Ascending aorta (tissue), 2 donors: ENCODE data around the gene ZNF675. TPM values are rescaled to one million over a fixed set of nuclear protein-coding genes. Genes with fewer than 3 reads are reported as not detected.
"Not testable (repeated sequence)": the region's sequence is repeated elsewhere in the genome, so short reads cannot be mapped to it uniquely, and the experiment has no call there.

ENCODE experiments used
- DNase-seq, 2 donors: peaks; one replicate each; pipeline ENCODE4 v3.0.0-alpha.2; 2019; ENCODE audit warnings: low spot score in 2 of 2
- H3K27ac ChIP-seq, 2 donors: fragments of 200-600 bp; sonication (generic); one replicate each; pipeline ENCODE4 v1.5.1; 2016 to 2017; ENCODE audit warnings: mild to moderate bottlenecking in 1 of 2
- H3K27me3 ChIP-seq: fragments of 200-600 bp; sonication (generic); one replicate; pipeline ENCODE4 v1.5.1; 2017
- H3K36me3 ChIP-seq, 2 donors: fragments of 200-600 bp; sonication (generic); one replicate each; pipeline ENCODE4 v1.5.1; 2016
- H3K4me1 ChIP-seq, 2 donors: fragments of 200-600 bp; sonication (generic); one replicate each; pipeline ENCODE4 v1.5.1; 2016 to 2017; ENCODE audit warnings: mild to moderate bottlenecking in 1 of 2
- H3K4me3 ChIP-seq, 2 donors: fragments of 200-600 bp; sonication (generic); one replicate each; pipeline ENCODE4 v1.5.1; 2016 to 2017; ENCODE audit warnings: mild to moderate bottlenecking in 1 of 2
- H3K9me3 ChIP-seq, 2 donors: fragments of 200-600 bp; sonication (generic); one replicate each; pipeline ENCODE4 v1.5.1; 2016
- intact Hi-C: fragments of 100-400 bp; cut with DNase I; formaldehyde crosslinking; loops from one replicate; pipeline ENCODE4 v1.15.1; 2023
- total RNA-seq: library from RNA; depleted of rRNA; stranded (reverse); fragments of >200 nt; gene quantifications from one replicate; pipeline ENCODE4 v1.1.0, GENCODE V29; 2016
- TF ChIP-seq, protein P1 (sequence below), 3 experiments: fragments of 200-600 bp in 2 of 3; fragments of 450-650 bp in 1 of 3; sonication (generic) in 2 of 3; IDR thresholded peaks; one replicate each; pipeline ENCODE4 v1.5.1; 2016 to 2019; ENCODE audit warnings: antibody characterized with exemption in 3 of 3, mild to moderate bottlenecking in 1 of 3, moderate library complexity in 1 of 3

The ZNF675 gene
- 7.8 TPM for total RNA-seq

DNA sequence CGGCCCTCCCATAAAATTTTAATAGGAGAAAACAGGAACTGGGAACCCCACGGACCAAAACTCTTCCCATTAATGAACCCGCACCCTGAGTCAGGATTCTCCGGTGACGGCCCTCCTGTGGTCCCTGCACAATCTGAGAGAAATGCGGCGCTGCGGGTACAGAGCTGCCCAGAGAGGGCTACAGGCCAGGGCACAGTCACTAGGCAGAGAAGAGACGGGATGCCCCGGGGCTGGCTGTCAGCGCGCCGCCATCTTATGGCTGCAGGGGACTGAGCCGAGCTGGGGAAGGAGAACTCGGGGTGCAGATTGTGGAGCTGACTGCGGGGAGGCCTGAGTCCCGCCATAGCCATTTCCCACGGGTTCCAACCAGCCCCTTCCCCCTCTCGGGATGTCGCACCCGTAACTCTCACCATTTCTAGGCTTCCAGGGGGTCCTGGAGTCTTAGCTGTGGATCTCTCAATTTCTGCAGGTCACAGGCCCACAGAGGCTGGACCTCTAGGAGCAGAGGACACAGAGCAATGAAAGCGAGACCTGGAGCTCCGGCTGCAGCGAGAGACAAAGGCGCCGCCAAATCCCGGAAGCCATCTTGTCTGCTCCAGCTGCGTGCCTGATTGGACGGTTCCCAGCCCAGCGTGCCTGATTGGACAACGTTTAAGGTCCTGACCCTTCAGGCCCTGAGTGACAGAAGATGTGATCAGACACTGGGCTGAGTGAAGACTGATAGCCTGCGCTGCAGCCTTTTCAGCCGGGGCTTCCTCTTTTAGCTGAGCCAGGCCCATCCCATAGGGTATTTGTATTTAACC, at the start of gene ZNF675:
TSS of gene ZNF675 (minus strand) at position 592 of the 803 bp plus-strand sequence. CDS start at position 413, 179 bp downstream.
- H3K27ac ChIP-seq: peak within 1 kb of the TSS; percentile 68 to 74

DNA sequence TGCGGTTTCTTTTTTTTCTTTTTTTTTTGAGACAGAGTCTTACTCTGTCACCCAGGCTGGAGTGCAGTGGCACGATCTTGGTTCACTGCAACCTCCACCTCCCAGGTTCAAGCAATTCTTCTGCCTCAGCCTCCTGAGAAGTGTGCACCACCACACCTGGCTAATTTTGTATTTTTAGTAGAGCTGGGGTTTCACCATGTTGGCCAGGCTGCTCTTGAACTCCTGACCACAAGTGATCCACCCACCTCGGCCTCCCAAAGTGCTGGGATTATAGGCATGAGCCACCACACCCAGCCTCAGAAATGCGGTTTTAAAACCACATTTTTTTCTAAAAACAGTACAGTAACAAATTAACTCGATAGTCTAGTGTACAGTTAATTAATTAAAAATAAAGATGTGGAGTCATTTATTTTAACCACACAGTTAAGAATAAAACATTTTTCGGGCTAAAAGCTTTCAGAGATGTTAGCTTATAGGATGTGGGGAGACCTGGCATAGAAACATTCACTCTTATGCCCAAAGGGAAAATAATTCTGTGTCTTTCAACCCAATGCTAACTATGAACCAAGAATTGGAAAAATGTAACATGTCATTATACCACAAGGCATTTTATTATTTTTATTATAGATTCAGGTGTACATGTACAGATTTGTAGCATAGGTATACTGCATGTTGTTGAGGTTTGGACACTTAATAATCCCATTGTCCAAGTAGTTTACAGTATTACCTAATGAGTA, 43.9 kb upstream of the ZNF675 start:
- H3K36me3 ChIP-seq, H3K9me3 ChIP-seq, H3K4me3 ChIP-seq, H3K27me3 ChIP-seq, H3K4me1 ChIP-seq, intact Hi-C loops, H3K27ac ChIP-seq, DNase-seq: not testable (repeated sequence)

More for the DNA sequence above, at the start of gene ZNF675:
- peaks cover 0 to 9% of the 10 kb centered on the region in 2 donors for H3K36me3 ChIP-seq
- peak; percentile 81 to 95 for DNase-seq
- peaks cover 0 to 6% of the 10 kb centered on the region in 2 donors for H3K4me1 ChIP-seq
- TF ChIP-seq, protein P1, sequence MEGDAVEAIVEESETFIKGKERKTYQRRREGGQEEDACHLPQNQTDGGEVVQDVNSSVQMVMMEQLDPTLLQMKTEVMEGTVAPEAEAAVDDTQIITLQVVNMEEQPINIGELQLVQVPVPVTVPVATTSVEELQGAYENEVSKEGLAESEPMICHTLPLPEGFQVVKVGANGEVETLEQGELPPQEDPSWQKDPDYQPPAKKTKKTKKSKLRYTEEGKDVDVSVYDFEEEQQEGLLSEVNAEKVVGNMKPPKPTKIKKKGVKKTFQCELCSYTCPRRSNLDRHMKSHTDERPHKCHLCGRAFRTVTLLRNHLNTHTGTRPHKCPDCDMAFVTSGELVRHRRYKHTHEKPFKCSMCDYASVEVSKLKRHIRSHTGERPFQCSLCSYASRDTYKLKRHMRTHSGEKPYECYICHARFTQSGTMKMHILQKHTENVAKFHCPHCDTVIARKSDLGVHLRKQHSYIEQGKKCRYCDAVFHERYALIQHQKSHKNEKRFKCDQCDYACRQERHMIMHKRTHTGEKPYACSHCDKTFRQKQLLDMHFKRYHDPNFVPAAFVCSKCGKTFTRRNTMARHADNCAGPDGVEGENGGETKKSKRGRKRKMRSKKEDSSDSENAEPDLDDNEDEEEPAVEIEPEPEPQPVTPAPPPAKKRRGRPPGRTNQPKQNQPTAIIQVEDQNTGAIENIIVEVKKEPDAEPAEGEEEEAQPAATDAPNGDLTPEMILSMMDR (IDR thresholded peaks at IDR 0.05): no peak
- intact Hi-C loops: loop anchor here (2.0 to 5.0 kb wide), 4 partner anchors 72 to 436 kb away; partner anchors contain the start of genes ZNF681, ZNF724 and ZNF91
- peak within 1 kb of the TSS; percentile 71 to 77 for H3K4me3 ChIP-seq
- no peaks in the 10 kb centered on the region for H3K9me3 ChIP-seq
- no peaks in the 10 kb centered on the region for H3K27me3 ChIP-seq

DNA sequence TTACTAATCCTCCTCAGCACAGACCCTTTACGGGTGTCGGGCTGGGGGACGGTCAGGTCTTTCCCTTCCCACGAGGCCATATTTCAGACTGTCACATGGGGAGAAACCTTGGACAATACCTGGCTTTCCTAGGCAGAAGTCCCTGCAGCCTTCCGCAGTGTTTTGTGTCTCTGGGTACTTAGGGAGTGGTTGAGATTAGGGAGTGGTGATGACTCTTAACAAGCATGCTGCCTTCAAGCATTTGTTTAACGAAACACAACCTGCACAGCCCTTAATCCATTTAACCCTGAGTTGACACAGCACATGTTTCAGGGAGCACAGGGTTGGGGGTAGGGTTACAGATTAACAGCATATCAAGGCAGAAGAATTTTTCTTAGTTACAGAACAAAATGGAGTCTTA, 37.1 kb upstream of the ZNF675 start:
- intact Hi-C loops, H3K27me3 ChIP-seq, H3K4me3 ChIP-seq, H3K27ac ChIP-seq, H3K36me3 ChIP-seq, H3K9me3 ChIP-seq, DNase-seq, H3K4me1 ChIP-seq: not testable (repeated sequence)

DNA sequence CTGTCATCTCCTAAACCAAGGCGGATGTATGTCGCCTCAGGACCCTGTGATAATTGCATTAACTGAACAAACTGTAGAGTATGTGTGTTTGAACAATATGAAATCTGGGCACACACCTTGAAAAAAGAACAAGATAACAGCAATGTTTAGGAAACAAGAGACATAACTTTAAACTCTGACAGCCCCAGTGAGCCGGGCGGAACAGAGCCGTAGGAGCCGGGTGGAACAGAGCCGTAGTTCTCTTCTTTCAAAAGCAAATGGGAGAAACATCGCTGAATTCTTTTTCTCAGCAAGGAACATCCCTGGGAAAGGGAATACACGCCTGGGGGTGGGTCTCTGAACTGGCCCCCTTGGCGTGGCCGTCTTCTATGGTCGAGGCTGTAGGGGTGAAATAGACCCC, 31.8 kb upstream of the ZNF675 start:
- Histone ChIP-seq H3K4me3 (no peak overlapping the region), H3K27me3 (no peaks in the 10 kb centered on the region), H3K27ac (no peak overlapping the region), H3K36me3 (no peaks in the 10 kb centered on the region), H3K4me1 (no peaks in the 10 kb centered on the region), H3K9me3 (no peaks in the 10 kb centered on the region)
- TF ChIP-seq, protein P1 (IDR thresholded peaks at IDR 0.05): no peak
- DNase-seq: no peak
- intact Hi-C loops: loop anchor here (10.0 kb wide), 1 partner anchor 834 kb away; no protein-coding TSS in a partner anchor

GRCh38 chr19:23716792-23717191, 29.8 kb upstream of the ZNF675 start:
- no peaks in the 10 kb centered on the region for H3K36me3 ChIP-seq
- H3K4me3 ChIP-seq: no peak overlapping the region
- intact Hi-C loops: loop anchor here (10.0 kb wide), 1 partner anchor 832 kb away; no protein-coding TSS in a partner anchor

DNA sequence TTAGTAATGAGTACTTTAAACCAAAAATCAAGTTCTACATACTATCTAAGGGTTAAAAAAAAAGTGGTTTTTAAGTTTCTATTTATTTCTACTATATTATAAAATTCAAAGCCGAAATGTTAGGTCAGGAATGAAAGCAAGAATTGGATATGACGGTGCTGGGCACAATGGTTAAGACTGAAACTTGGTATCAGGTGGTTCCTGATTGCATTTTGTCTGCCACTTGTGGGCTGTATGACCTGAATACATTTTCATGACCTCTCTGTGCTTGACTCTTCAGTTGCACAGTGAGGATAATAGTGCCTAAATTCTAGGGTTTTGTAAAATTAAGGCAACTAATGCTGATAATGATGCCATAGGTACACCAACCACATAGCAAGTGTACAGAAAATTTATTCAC, 22.3 kb upstream of the ZNF675 start:
- Histone ChIP-seq H3K4me3 (no peak overlapping the region), H3K9me3 (no peaks in the 10 kb centered on the region), H3K27ac (no peak overlapping the region), H3K4me1 (no peaks in the 10 kb centered on the region), H3K36me3 (no peaks in the 10 kb centered on the region), H3K27me3 (no peaks in the 10 kb centered on the region)
- no peak for DNase-seq
- TF ChIP-seq, protein P1 (IDR thresholded peaks at IDR 0.05): no peak
- intact Hi-C loops: no loop called here

More at GRCh38 chr19:23716792-23717191, 29.8 kb upstream of the ZNF675 start:
- TF ChIP-seq, protein P1 (IDR thresholded peaks at IDR 0.05): no peak
- no peak overlapping the region for H3K27ac ChIP-seq
- DNase-seq: no peak
- no peaks in the 10 kb centered on the region for H3K9me3 ChIP-seq
- no peaks in the 10 kb centered on the region for H3K27me3 ChIP-seq
- no peaks in the 10 kb centered on the region for H3K4me1 ChIP-seq
